T-helper 2 cell treated with Interferon-gamma antibody and Interleukin-4, amounts not matched to agents 100 ng/mL and 5 ng/mL, for 36 hours (primary cell): ENCODE results near the gene TOP3B. TPM values are rescaled to one million over a fixed set of nuclear protein-coding genes. Genes with fewer than 3 reads are reported as not detected.

Experiments
- intact Hi-C: fragments of 100-400 bp; cut with micrococcal nuclease; formaldehyde crosslinking; loops from one replicate; pipeline ENCODE4 v1.15.1; 2023
- total RNA-seq: library from RNA; stranded (reverse); gene quantifications from 2 replicates; pipeline ENCODE4 v1.2.3, GENCODE V29; 2022

Gene TOP3B
- total RNA-seq, 1 donor from 2014 or later: 47.0 TPM

DNA sequence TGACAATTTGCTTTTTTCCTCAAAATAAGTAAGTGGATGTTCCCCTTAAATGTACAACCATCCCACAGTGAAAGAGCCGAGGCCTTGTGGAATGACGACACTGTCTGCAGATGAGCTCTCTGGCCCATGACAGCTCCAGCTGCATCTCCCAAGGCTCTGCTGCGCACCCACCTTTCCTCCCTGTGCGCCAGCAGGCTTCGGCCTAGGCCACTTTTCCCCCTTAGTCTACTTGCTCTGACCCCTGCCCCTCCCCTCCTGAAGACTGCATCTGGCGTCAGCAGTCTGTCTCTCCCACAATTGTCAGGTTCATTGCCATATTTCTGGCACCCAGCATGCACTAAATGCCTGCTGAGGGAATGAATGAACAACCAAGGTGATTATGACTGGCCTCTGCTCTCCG lies 2.0 kb downstream of the TOP3B start:
- intact Hi-C loops: no loop called here

DNA sequence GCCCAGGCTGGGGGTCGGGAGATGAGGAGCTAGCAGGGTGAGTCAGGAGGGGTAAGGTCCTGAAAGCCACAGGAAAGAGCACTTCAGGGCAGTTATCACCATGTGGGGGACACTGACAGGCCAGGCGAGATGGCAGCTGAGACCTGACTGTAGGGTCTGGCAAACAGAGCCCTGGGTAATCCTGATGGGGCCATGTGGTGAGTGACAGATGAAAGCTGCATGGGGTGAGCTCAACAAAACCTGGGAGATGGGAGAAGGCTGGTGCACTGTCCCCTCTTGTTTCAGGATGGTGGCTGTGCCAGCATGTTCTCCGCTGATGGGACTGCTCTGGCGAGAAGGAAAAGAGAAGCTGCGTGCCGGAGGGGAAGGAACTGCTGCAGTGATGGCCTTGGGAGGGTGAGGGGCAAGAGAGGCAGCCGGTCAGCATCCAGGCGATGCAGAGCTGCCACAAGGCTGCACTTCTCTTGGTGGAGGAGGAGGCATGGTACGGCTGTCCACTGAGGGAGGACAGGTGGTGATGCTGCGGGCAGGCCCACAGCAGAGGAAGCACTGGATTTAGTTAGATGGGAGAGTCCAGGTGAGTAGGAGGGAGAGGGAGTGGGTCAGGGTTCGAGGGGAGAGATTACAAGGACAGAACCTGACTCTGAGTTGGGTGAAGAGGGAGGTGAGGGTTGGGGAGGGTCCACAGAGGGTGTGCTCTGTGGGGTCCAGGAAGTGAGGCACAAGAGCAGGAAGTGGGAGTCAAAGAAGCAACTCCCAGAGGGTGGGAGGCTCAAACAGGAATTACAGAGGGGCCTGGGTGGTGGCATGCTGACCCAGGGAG lies 3.8 kb downstream of the TOP3B start:
- intact Hi-C loops: no loop called here

DNA sequence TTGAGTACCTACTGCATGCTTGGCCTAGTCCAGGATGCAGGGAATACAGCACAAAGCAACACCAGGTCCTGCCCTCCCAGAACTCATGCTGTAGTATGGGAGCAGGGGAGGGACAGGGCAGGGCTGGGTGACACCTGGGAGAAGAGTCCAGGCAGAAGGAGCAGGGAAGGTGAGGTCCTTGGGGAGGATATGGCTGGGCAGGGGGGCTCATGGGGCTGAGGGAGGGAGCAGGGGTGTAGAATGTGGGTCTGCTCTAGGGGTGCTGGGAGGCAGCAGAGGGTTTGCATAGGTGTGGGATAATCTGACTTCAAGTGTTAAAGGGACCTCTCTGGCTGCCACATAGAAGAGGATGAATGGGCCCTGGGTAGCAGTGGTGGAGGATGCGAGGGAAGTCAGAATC lies 4.8 kb downstream of the TOP3B start:
- intact Hi-C loops: no loop called here

DNA sequence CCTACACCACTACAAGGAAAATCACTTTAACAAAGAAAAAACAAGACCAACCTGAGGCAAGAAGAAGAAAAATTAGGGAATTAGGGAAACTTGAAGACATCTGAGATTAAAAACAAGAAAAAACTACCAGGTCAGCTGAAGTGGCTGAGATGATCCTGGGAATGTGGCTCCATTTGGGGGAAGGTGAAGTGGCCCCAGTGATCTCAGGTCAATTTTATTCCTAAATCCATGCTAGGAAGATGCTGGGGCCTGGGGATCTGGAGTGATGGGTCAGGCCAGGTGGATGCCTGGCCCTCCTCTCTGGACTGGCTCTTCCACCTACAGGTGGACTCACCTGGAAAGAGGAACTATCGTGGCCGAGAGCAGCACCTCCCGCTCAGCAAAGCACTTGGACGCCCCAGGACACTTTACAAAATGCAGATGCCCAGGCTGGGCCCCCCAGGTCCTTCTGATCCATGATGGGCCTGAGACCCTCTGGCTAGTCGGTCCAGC lies 6.7 kb downstream of the TOP3B start:
- intact Hi-C loops: no loop called here

DNA sequence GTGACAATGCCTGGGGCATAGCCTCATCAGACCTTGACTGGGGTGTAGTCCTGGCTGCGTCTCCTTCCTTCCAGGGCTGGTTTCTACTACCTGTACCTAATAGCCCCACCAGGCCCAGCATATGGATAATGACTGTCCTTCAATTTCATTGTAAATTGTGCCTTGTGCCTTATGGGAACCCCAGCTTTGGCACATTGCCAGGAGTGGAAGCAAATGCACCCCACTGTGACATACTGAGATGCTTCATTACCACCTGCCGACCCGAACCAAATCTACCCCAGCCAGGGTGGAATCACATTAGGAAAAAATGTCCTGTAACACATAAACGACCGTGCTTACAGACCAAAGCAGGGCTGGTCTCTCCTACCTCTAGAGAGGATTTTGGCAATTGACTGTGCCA lies 7.3 kb downstream of the TOP3B start:
- intact Hi-C loops: no loop called here

DNA sequence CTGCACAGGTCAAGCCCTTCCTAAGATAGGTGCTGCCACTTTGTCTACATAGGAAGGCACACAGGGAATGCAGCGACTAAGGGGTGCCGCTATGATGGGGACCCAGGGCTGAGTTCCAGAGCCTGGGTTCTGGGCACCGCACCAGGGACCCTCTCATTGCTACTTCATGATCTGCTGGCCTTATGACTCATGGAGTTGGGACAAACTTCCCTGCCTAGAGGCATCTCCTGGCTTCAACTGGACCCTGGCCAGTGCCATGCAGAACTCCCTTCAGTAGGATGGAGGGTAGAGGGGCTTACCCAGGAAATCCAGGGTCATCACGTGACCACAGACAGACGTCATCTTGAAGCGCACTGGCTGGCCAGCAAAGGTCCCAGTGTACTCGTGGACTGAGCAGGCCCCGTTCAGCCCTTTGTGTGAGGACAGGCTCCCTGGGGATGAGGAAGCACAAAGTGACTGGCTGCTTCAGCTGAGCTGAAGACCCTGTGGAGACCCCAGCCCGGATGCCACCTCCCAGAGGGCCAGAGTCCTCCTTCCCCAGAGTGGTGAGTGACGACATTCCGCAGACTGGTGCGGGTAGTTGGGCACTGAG lies 8.4 kb downstream of the TOP3B start:
- intact Hi-C loops: no loop called here

DNA sequence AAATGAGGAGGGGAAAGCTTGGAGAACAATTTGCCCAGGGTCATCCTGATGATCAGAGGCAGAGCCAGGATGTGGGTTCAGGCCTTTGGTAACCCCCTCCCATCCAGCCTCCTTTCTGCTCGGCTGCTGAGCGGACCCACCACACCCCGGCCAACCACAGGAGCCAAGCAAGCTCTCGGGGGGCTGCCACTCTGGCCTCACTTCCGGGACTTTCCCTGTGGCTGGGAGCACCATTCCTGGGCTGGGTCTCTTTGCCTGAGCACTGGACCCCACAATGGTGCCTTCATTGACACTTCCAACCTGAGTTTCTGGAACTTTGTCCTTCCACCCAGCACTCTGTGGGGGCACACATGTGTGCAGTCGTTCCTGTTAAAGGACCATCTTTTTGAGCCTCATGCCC lies 9.8 kb downstream of the TOP3B start:
- intact Hi-C loops: no loop called here

DNA sequence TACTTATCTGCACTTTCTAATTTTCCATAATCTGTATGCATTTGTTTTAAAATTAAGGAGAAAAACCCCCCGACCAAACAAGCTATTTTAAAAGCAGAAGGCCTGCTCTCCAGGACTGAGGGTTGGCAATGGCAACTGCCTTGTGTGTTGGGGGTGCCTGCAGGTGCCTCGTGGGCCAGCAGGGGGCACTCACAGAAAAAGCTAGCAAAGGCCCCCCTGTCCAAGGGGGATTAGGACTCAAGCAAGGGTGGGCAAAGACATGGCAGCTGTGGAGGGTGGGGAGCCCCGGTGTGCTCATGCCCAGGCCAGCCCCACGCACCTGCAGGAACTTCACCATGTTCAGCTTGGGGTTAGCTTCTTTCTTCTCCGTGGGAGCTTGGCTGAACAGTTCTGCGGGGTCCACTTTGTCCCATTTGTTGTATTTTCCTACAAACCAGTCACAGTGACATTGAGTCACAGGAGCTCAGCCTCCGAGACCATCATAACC lies 10.3 kb downstream of the TOP3B start:
- intact Hi-C loops: no loop called here

DNA sequence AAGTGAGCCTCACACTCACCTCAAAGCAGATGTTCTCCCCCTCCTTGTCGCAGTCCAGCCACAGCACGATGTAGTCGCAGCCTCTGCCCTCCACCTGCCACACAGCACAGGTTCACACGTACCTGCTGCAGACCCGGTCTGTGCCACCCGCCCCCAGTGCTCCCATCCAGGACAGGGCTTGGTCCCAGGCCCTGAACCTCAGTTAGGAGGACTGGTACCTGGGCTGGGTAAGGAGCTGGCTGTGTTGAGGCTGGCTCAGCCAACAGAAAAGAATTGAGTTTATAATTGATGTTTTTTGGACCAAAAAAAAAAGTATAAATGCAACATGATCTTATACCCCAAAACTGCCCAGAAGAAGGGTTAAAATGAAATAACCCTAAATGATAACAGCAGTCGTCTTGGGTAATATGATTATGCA lies 10.7 kb downstream of the TOP3B start:
- intact Hi-C loops: no loop called here

DNA sequence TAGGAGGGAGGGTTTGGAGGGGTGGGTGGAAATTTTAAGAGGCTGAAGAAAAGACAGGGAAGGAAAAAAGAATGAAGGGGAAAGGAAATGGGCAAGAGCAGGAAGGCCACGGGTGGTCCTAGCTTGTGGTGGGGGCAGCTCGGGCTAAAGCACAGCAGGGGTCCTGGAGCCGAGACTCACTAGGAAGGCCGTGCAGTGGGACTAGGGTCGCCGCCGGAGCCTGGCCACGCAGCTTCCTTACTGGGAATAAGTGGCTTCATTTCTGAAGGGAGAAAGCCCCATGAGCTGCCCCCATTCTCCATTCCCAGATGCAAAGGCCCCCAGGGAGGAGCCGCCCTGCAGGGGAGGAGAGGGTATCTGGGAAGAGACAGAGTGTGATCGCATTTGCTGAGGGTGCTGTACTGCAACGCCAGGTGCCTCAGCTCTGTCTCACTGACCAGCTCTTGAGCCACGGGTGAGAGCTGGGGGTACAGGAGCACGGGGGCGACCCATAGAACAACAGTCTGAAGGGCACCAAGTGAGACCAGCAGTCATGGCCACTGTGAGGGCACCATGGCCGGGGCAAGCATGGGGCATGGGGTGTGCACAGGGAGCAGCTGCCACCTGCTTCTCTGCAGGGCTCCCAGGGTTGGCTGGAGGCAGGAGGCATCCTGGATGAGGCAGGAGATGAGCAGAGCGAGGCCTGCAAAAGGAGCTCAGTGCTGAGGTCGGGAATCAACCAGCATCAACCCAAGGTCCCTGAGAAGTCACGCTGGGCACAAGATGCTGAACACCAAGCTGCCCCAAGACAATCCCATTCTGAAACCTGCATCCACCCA lies 11.6 kb downstream of the TOP3B start:
- intact Hi-C loops: no loop called here

DNA sequence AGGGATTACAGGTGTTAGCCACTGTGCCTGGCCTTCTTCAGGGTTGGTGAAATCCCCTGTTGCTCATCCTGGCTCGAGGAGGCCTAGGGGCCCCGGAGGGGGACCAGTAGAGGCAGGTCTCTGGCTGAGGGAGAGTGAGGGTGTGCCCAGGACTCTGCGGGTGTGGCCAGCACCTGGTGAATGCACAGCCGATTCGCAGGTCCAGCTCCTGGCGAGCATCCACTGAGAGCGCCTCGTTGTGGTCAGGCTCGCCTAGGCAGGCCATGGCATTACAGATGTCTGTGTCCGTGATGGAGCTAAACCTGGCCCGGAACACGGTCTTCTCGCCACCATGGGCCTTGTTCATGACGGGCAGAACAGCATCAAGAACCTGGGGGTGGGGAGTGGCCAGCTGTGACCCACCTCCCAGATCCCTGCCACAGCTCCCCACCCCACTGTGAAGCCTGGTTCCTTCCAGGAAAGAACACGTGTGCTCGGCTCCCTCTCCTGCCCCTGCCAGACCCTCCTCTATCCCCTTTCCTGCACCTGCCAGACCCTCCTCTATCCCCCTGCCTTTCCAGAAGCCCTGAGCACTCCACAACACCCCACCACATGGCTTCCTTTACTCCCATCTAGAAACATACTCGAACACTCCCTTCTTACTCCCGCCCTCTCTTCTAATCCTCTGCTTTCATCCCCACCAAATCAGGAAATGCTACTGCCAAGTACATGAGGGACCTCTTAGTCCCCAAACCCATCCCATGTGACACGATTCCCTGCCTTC lies 12.4 kb downstream of the TOP3B start:
- intact Hi-C loops: no loop called here

DNA sequence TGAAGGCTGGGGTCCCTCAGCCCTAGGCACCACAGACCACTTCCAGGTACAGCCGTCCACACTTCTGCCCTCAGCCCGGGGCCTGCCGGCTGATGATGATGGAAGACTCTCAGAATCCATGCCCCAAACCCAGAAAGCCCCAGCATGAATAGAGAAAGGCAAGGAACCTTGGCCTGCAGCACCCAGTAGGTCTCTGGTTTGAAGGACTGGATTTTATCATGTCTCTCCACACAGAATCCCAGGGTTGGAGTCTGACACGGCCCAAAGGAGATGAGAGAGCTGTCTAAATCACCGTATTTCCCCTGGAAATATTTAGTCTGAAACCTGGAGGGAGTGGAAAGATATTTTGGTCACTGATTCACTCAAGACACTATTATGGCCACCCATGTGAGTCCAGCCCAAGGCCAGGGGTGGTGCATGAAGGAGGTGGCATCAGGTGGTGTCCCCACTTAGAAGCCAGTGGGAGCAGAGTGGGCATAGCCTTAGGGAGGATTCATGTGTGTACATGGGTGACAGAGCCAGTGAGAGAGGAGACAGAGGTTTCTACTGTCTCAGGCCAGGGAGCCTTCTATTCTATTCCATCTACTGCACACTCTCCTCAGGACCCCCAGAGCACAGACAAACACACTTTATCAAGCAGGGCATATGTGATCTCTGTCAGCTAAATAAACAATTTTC lies 14.0 kb downstream of the TOP3B start:
- intact Hi-C loops: no loop called here

DNA sequence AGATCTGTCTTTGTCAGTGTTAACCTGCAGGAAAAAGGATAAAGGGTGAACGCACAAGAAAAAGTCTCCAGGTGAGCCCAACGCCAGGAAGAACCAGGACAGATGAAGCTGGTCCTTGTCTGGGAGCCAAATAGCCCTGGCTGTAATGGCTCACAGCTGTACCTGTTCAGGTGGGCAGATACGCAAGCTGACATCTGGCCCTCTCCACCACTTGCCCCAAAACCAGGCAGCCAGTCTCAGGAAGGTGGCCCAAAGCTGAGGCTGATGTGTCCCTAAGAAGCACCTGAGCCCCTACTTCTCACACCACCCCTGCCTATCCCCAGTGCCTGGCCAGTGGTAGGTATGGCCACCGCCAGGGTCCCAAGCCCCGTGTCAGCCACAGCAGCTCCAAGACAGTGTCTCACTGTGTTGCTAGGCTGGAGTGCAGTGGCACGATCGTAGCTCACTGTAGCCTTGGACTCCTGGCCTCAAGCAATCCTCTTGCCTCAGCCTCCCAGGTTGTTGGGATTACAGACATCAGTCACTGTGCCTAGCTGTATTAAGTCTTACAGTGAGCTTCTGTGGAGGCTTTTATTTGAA lies 14.8 kb downstream of the TOP3B start:
- intact Hi-C loops: no loop called here

DNA sequence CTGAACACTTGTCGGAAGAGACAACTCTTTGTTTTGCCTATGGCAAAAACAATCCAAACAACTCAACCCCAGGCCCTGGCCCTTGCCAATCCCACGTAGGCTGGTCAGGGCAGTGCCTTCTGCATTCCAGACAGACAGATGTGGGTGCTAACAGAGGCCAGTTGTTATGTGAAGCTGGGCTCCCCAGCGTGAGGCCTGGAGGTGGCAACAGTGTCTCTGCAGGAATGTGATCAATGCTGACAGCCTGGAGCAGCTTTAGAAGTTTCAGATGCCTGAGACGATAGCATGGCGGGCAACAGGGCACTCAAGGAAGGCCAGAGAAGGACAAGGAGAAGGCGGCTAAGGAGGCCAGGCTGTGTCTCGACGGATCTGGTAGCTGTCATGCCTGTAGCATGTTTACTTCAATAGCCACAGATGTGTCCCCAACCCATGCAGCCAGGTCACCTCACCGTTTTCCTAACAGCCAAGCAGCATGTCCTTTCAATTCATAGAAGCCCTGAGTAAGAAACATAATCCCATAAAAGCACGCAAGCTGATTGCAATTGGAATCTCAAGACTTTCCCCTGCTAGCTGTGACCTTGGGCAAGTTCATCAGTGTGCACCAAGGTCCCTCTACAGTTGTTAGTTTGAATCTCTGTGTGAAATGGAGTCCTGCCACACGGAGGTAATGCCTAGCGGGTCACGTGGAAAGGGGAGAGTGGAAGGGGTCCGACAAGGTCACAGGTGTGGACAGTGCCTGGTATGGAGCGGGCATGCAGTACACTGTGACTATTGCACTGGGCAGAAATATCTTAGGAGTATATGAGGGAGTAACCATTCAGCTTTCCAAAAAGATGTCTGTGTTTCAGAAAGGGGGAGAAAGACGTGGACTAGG lies 15.7 kb downstream of the TOP3B start:
- intact Hi-C loops: no loop called here

DNA sequence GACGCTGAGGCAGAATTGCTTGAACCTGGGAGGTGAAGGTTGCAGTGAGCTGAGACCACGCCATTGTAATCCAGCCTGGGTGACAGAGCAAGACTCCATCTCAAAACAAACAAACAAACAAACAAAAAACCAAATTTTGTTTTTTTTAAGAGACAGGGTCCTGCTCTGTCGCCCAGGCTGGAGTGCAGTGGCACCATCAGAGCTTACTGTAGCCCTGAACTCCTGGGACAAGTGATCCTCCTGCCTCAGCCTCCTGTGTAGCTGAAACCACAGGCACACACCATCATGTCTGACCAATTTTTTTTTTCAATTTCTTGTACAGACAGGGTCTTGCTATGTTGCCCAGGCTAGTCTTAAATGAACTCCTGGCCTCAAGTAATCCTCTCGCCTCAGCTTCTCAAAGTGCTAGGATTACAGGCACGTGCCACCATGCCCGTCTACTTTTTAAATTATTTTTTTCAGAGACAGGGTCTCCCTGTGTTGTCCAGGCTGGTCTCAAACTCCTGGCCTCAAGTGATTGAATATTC lies 16.8 kb downstream of the TOP3B start:
- intact Hi-C loops: no loop called here

DNA sequence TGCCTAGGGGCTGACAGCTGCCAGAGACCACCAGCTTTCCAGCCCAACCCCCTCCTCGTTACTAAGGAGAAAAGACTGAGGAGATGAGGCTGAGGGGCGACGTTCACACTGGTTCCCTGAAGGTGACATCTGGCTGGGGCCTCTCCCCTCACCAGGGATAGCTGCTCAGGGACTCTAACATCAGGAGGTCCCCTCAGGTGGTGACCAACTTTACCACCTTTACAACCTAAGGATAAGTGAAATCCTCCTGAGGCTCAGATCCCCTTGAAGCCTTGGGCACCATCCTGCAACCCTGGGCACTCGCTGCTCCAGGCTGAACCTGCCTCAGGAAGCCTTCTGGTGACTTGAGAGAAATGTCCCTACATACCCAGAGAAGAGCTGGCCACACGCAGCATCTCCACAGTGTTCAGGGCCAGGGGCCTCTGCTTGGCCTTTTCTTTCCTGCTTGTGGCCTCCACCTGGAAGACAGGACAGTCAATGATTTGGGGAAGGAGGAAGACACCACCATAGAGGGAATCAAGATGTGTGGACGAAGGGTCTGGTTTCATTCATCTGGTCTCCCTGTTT lies 17.6 kb downstream of the TOP3B start:
- intact Hi-C loops: no loop called here

DNA sequence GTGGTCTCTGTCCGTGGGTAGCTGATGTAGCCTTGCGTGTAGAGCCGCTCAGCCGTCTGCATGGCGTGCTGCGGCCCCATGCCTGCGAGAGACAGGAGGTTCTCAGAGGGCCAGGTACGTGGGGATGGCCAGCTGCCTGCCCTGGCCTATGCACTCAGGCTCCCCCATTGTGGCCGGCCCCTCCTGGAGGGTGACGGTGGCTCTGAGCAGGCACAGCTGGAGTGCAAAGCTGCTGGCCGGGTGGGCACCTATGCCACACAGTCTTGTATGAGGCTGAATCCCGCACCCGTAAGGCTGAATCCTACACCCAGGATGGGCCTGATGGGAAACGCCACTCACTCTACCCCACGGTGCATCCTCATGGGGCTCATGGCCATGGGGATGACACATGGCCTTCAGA lies 18.4 kb downstream of the TOP3B start:
- intact Hi-C loops: no loop called here

DNA sequence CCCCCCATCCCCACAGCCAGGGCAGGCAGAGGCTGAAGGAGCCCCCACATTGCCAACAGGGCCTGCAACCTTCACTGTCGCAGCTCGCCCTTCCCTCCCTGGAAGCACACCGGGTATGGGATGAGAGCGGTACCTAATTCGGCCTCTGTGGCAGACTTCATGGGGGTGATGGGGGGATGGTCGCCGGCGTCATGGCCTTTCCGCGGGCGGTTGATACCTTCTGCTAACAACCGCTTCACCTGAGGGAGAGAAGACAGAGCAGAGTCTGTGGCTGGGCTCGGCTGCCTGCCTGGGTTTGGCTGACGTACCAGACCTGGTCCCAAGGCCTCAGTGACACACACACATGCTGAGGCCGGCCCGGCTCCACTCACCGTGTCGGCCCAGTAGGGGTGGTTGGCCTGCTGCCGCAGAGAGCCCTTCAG lies 18.8 kb downstream of the TOP3B start:
- intact Hi-C loops: no loop called here

DNA sequence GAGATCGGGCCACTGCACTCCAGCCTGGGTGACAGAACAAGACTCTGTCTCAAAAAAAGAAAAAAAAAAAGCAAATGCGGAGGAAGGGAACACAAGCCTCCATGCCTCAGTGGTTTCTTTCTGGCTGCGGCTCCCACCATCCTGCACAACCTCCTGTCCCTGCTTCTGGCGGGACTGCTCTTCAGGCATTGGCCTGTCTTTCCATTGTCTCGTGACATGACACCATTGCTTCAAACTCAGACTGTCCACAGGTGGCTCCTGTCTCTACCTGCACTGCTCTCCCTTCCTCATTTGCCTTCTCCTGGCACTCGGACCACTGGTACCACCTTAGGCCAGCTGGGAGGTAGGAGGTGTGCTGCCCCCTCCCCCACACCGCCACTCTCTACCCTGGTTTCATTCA lies 19.3 kb downstream of the TOP3B start:
- intact Hi-C loops: no loop called here
